ENCODE results near the gene CDH9.

Gene CDH9

GRCh38 chr5:27038476-27038875, at the start of gene CDH9:
Gene CDH9, minus strand, starts transcription at chr5:27038586. Its CDS starts 50,253 bp downstream, at chr5:26988333.
- DNase-seq (ENCODE audit: low spot score): no peak

GRCh38 chr5:27087747-27088146, 49.4 kb upstream of the CDH9 start:
- DNase-seq (ENCODE audit: low spot score): no peak

- DNase-seq (ENCODE audit: low spot score): no peak
Measured at GRCh38 chr5:27083449-27084415, 45.3 kb upstream of the CDH9 start.

- no peak for DNase-seq (ENCODE audit: low spot score)
Measured at GRCh38 chr5:27080147-27080546, 41.8 kb upstream of the CDH9 start.

- DNase-seq (ENCODE audit: low spot score): no peak
Measured at GRCh38 chr5:27062451-27062850, 24.1 kb upstream of the CDH9 start.

GRCh38 chr5:27048510-27048909, 10.1 kb upstream of the CDH9 start:
- DNase-seq (ENCODE audit: low spot score): no peak

- no peak for DNase-seq (ENCODE audit: low spot score)
Measured at GRCh38 chr5:27041372-27041771, 3.0 kb upstream of the CDH9 start.

- DNase-seq (ENCODE audit: low spot score): no peak
Measured at GRCh38 chr5:27034565-27034964, 3.8 kb downstream of the CDH9 start.

GRCh38 chr5:27026801-27027200, 11.6 kb downstream of the CDH9 start:
- DNase-seq (ENCODE audit: low spot score): no peak

GRCh38 chr5:27026063-27026462, 12.3 kb downstream of the CDH9 start:
- DNase-seq (ENCODE audit: low spot score): no peak

GRCh38 chr5:27021471-27021870, 16.9 kb downstream of the CDH9 start:
- DNase-seq (ENCODE audit: low spot score): no peak

- DNase-seq (ENCODE audit: low spot score): no peak
Measured at GRCh38 chr5:27020973-27021372, 17.4 kb downstream of the CDH9 start.

GRCh38 chr5:27015758-27016157, 22.6 kb downstream of the CDH9 start:
- no peak for DNase-seq (ENCODE audit: low spot score)

GRCh38 chr5:27011274-27011673, 27.1 kb downstream of the CDH9 start:
- DNase-seq (ENCODE audit: low spot score): no peak

GRCh38 chr5:27010646-27011045, 27.7 kb downstream of the CDH9 start:
- no peak for DNase-seq (ENCODE audit: low spot score)

GRCh38 chr5:27009540-27009915, 28.9 kb downstream of the CDH9 start:
- DNase-seq (ENCODE audit: low spot score): no peak

GRCh38 chr5:27008604-27009539, 29.5 kb downstream of the CDH9 start:
- no peak for DNase-seq (ENCODE audit: low spot score)

- DNase-seq (ENCODE audit: low spot score): no peak
Measured at GRCh38 chr5:27007121-27007520, 31.3 kb downstream of the CDH9 start.

- DNase-seq (ENCODE audit: low spot score): no peak
Measured at GRCh38 chr5:26986985-26987384, 51.4 kb downstream of the CDH9 start.

GRCh38 chr5:26981750-26982149, 56.6 kb downstream of the CDH9 start:
- DNase-seq (ENCODE audit: low spot score): no peak

GRCh38 chr5:26959290-26959689, 79.1 kb downstream of the CDH9 start:
- no peak for DNase-seq (ENCODE audit: low spot score)

GRCh38 chr5:26955161-26955560, 83.2 kb downstream of the CDH9 start:
- no peak for DNase-seq (ENCODE audit: low spot score)

- no peak for DNase-seq (ENCODE audit: low spot score)
Measured at GRCh38 chr5:26948921-26949320, 89.5 kb downstream of the CDH9 start.

Data from globus pallidus (tissue), 1 donor.